Transverse colon (tissue), 4 donors: Measurements from ENCODE around the gene TFAM. TPM values are rescaled to one million over a fixed set of nuclear protein-coding genes. Genes with fewer than 3 reads are reported as not detected.

Source experiments
- DNase-seq: peaks from one replicate; pipeline ENCODE4 v3.0.0-alpha.2; 2019
- H3K27ac ChIP-seq, 4 donors: fragments of 200-600 bp; sonication (generic); 2 replicates each; pipeline ENCODE4 v1.5.1; 2016 to 2018; ENCODE audit warnings: inconsistent platforms in 4 of 4
- H3K27me3 ChIP-seq: fragments of 200-600 bp; sonication (generic); 2 replicates; pipeline ENCODE4 v1.5.1; 2017; ENCODE audit warnings: inconsistent platforms
- H3K36me3 ChIP-seq, 4 donors: fragments of 200-600 bp; sonication (generic); 2 replicates each; pipeline ENCODE4 v1.5.1; 2017 to 2019; ENCODE audit warnings: inconsistent platforms in 4 of 4
- H3K4me1 ChIP-seq, 4 donors: fragments of 200-600 bp; sonication (generic); 2 replicates each; pipeline ENCODE4 v1.5.1; 2017 to 2020; ENCODE audit warnings: inconsistent platforms in 4 of 4
- H3K4me3 ChIP-seq, 4 donors: fragments of 200-600 bp; sonication (generic); 1 replicate in 1 of 4; 2 replicates in 3 of 4; pipeline versions ENCODE4 v1.5.1 to v1.6.1; 2017 to 2019; ENCODE audit warnings: inconsistent platforms in 4 of 4
- H3K9me3 ChIP-seq, 2 donors: fragments of 200-600 bp; sonication (generic); 2 replicates each; pipeline ENCODE4 v1.5.1; 2017 to 2019; ENCODE audit warnings: inconsistent platforms in 2 of 2
- CTCF ChIP-seq, 5 experiments: fragments of 200-600 bp in 3 of 5; fragments of 450-650 bp in 2 of 5; sonication (generic) in 3 of 5; IDR thresholded peaks; 1 replicate in 2 of 5; 2 replicates in 3 of 5; pipeline ENCODE4 v1.5.1; 2016 to 2017; ENCODE audit warnings: antibody characterized with exemption in 5 of 5, inconsistent platforms in 3 of 5, mild to moderate bottlenecking in 2 of 5, moderate library complexity in 1 of 5
- EP300 ChIP-seq: sonication (generic); formaldehyde crosslinking; IDR thresholded peaks from one replicate; pipeline ENCODE4 v1.6.1; 2017; ENCODE audit warnings: antibody characterized with exemption, low read depth
- POLR2A ChIP-seq: fragments of 450-650 bp; IDR thresholded peaks from one replicate; pipeline ENCODE4 v1.6.1; 2016; ENCODE audit warnings: antibody characterized with exemption, mild to moderate bottlenecking, moderate library complexity
- POLR2AphosphoS5 ChIP-seq, 3 donors: sonication (generic); formaldehyde crosslinking; IDR thresholded peaks; one replicate each; pipeline ENCODE4 v1.6.1; 2016; ENCODE audit warnings: antibody characterized with exemption in 3 of 3
- WGBS, 2 donors: methylation state at CpG; one replicate each; pipeline ENCODE4 v1.1.5; 2018; ENCODE audit warnings: low coverage in 1 of 2; 5-methylcytosine and 5-hydroxymethylcytosine counted together
- in situ Hi-C, 4 donors: fragments of 200-750 bp; cut with MboI; loops; one replicate each; pipeline versions ENCODE4 v1.15.0 to v1.15.1; 2017; ENCODE audit warnings: low sequenced_read_pairs in 3 of 4, low pct_ligation_motif_present in 1 of 4, low pct_unique_long_range_greater_than_20kb in 1 of 4
- intact Hi-C: fragments of 100-400 bp; cut with DNase I; formaldehyde crosslinking; loops from one replicate; pipeline ENCODE4 v1.15.1; 2023; ENCODE audit warnings: low total_unique reads
- total RNA-seq, 4 donors: library from RNA; depleted of rRNA; stranded (reverse); fragments of >200 nt; gene quantifications; one replicate each; pipeline ENCODE4 v1.1.0, GENCODE V29; 2016

Gene TFAM
- total RNA-seq, 4 donors from 2014 or later: 2.2 to 35.2 (median 15.9) TPM

GRCh38 chr10:58351616-58352578 is 33.3 kb upstream of the TFAM start:
- intact Hi-C loops (no loop called here), in situ Hi-C loops (no loop called here)
- 91 to 92% methylated on average over 4 to 7 of the region's 7 CpGs for WGBS, 2 donors

GRCh38 chr10:58352956-58353610 is 32.1 kb upstream of the TFAM start:
- 46 to 74% methylated on average over 2 of the region's 2 CpGs for WGBS, 2 donors
- DNase-seq: no peak
- H3K4me1 ChIP-seq: peaks cover 3 to 56% (median 12%) of the 10 kb centered on the region in 4 donors
- intact Hi-C loops (no loop called here), in situ Hi-C loops (no loop called here)
- no peaks in the 10 kb centered on the region for H3K27me3 ChIP-seq
- H3K36me3 ChIP-seq: no peaks in the 10 kb centered on the region
- no peak overlapping the region for H3K4me3 ChIP-seq
- no peak overlapping the region for H3K27ac ChIP-seq
- TF ChIP-seq POLR2AphosphoS5 (IDR thresholded peaks at IDR 0.05) (no peak), EP300 (no peak), POLR2A (no peak), CTCF (IDR thresholded peaks at IDR 0.05) (no peak)
- no peaks in the 10 kb centered on the region for H3K9me3 ChIP-seq

More at GRCh38 chr10:58351616-58352578, 33.3 kb upstream of the TFAM start:
- no peaks in the 10 kb centered on the region for H3K9me3 ChIP-seq
- DNase-seq: no peak
- peaks cover 0 to 51% (median 12%) of the 10 kb centered on the region in 4 donors for H3K4me1 ChIP-seq
- H3K36me3 ChIP-seq: no peaks in the 10 kb centered on the region
- H3K27me3 ChIP-seq: no peaks in the 10 kb centered on the region
- no peak overlapping the region for H3K27ac ChIP-seq
- H3K4me3 ChIP-seq: no peak overlapping the region
- TF ChIP-seq EP300 (no peak), CTCF (IDR thresholded peaks at IDR 0.05) (no peak), POLR2AphosphoS5 (IDR thresholded peaks at IDR 0.05) (no peak), POLR2A (no peak)

GRCh38 chr10:58356756-58357155 is 28.5 kb upstream of the TFAM start:
- in situ Hi-C loops: no loop called here
- Histone ChIP-seq H3K27me3 (no peaks in the 10 kb centered on the region), H3K4me3 (no peak overlapping the region), H3K36me3 (no peaks in the 10 kb centered on the region), H3K4me1 (peaks cover 0 to 48% (median 15%) of the 10 kb centered on the region in 4 donors), H3K27ac (no peak overlapping the region), H3K9me3 (no peaks in the 10 kb centered on the region)
- no peak for DNase-seq
- 56 to 59% methylated on average over 2 of the region's 2 CpGs for WGBS, 2 donors
- intact Hi-C loops: no loop called here
- TF ChIP-seq EP300: no peak
- no peak for TF ChIP-seq POLR2AphosphoS5 (IDR thresholded peaks at IDR 0.05)
- TF ChIP-seq POLR2A: no peak
- TF ChIP-seq CTCF (IDR thresholded peaks at IDR 0.05): no peak

GRCh38 chr10:58358314-58358933 is 26.8 kb upstream of the TFAM start:
- H3K27ac ChIP-seq: peak overlapping the region in 2 of 4 donors; percentile 2 to 32
- in situ Hi-C loops: no loop called here
- intact Hi-C loops: no loop called here
- DNase-seq: no peak
- no peak overlapping the region for H3K4me3 ChIP-seq
- peaks cover 0 to 13% (median 0%) of the 10 kb centered on the region in 4 donors for H3K36me3 ChIP-seq
- TF ChIP-seq POLR2AphosphoS5 (IDR thresholded peaks at IDR 0.05) (no peak), POLR2A (no peak), CTCF (IDR thresholded peaks at IDR 0.05) (no peak), EP300 (no peak)
- 60% methylated on average over 1 to 4 of the region's 4 CpGs for WGBS, 2 donors
- no peaks in the 10 kb centered on the region for H3K9me3 ChIP-seq
- no peaks in the 10 kb centered on the region for H3K27me3 ChIP-seq
- H3K4me1 ChIP-seq: peaks cover 0 to 34% (median 10%) of the 10 kb centered on the region in 4 donors
